NCI-H2196 (cell line): ENCODE measurements around the gene HSFY1.
"Not testable (repeated sequence)": the region's sequence is repeated elsewhere in the genome, so short reads cannot be mapped to it uniquely, and the experiment has no call there.

Source experiments
- DNase-seq: peaks from one replicate; lab custom pipeline; 2025; ENCODE audit not compliant: unreplicated experiment; lab: John Stamatoyannopoulos, UW

Gene HSFY1

GRCh38 chrY:18546420-18546819 lies at the start of gene HSFY1:
Gene HSFY1 (plus strand): TSS chrY:18546720. CDS start chrY:18546788, 68 bp downstream.
- not testable (repeated sequence) for DNase-seq

DNA sequence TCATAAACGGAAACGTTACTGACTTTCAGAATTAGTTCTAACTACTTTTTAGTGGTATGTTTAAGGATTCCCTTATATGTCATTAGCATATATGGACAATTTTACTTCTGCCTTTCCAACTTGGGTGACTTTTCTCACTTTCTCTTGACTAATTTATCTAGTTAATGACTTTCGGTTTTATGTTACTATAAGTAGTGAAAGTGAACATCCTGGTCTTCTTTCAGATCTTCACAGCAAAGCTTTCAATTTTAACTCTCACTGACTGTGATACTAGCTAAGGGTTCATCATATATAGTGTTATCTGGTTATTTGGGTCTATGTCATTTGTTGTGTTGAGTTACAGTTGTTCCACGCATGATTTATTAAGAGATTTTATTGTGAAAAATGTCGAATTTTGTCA lies 42.3 kb upstream of the HSFY1 start:
- DNase-seq, result not testable (repeated sequence)

DNA sequence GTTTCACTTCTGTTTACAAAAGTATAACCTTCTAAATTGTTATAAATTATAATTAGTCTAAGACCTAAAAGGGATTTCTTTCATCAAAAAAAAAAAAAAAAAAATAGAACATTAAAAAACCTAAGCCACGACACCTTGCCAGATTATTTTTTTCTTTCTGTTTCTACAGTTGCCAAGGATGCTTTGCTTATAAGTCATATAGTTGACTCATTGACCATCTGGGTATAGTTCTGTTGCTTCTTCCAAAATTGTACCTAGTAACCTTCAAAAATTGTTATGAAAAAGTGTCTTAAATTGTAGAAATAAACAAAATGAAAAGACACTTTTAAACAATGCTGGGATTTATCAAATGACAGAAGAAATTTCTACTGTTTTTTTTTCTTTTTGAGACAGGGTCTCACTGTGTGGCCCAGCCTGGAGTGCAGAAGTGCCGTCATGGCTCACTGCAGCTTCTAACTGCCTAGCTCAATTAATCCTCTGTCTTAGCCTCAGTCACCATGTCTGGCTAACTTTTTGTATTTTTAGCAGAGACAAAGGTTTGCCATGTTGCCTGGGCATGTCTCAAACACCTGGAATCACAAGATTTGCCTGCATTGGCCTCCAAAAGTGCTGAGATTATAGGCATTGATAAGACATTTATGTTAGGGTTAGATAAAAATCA lies 15.4 kb upstream of the HSFY1 start:
- DNase-seq, result not testable (repeated sequence)

GRCh38 chrY:18538952-18539351 lies 7.6 kb upstream of the HSFY1 start:
- DNase-seq, result not testable (repeated sequence)

GRCh38 chrY:18553132-18553531 lies 6.6 kb downstream of the HSFY1 start:
- not testable (repeated sequence) for DNase-seq

DNA sequence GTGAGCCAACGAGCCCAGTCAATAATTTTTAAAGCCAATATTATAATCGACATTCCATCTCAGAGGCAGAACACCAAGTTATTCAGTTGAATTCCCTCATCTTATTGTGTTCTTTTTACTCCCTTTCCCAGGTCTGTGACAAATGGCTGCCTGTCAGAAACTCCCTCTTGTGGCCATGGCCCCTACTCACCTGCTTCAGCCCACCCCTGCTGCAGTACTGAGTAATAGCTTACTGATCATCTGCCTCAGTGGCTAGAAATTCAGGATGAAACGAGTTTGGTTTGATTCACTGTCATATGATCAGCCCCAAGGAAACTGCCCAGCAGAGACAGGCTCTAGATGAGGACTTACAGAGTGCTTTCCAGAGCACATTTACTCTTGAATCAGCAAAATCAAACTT lies 19.4 kb downstream of the HSFY1 start:
- DNase-seq, result not testable (repeated sequence)
